Right lobe of liver (tissue), 4 donors: ENCODE results near the gene VPS26A.

ENCODE experiments used
- CTCF ChIP-seq, 4 donors: fragments of 200-600 bp in 3 of 4; fragments of 450-650 bp in 1 of 4; IDR thresholded peaks; one replicate each; pipeline versions ENCODE4 v1.5.1 to v1.8.0; 2016 to 2022; ENCODE audit warnings: antibody characterized with exemption in 4 of 4, mild to moderate bottlenecking in 2 of 4
- POLR2A ChIP-seq: fragments of 450-650 bp; IDR thresholded peaks from one replicate; pipeline ENCODE4 v1.6.1; 2017; ENCODE audit warnings: antibody characterized with exemption, mild to moderate bottlenecking
- donor health status: DM: no; HTN: no; CAD: no.
- donor health status: DM: no; HTN: no; CAD: no.
- donor health status: DM: no; HTN: yes; CAD: no.

DNA sequence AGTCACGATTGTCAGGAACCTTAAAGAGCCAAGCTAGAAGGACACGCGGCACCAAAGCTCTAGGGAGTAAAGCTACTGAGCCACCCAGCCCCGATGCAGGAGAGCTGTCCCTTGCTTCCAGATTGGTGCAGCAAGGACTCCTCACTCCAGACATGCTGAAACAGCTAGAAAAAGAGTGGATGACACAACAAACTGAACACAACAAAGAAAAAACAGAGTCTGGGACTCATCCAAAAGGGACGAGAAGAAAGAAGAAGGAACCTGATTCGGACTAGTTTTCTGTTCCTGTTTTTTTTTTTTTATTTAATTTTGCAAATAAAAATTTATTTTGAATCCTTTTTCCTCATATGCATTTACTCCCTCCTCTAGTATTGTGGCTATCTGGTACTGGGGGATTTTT lies 84.8 kb downstream of the VPS26A start:
- no peak for TF ChIP-seq POLR2A
- no peak for TF ChIP-seq CTCF (IDR thresholded peaks at IDR 0.05)
